Ishikawa (cell line): ENCODE data around the gene DVL3.

Experiments
- CEBPB ChIP-seq: IDR thresholded peaks from 2 replicates; pipeline ENCODE4 v1.6.1; 2012
- CREB1 ChIP-seq: IDR thresholded peaks from 2 replicates; pipeline ENCODE4 v1.6.1; 2012; ENCODE audit warnings: low read depth
- EGR1 ChIP-seq: IDR thresholded peaks from 2 replicates; pipeline ENCODE4 v1.6.1; 2012
- EP300 ChIP-seq: IDR thresholded peaks from 2 replicates; pipeline ENCODE4 v1.6.1; 2012; ENCODE audit warnings: borderline replicate concordance
- FOXM1 ChIP-seq: IDR thresholded peaks from 2 replicates; pipeline ENCODE4 v1.6.1; 2012; ENCODE audit warnings: low read depth, borderline replicate concordance
- NFIC ChIP-seq: IDR thresholded peaks from 2 replicates; pipeline ENCODE4 v1.6.1; 2012
- RAD21 ChIP-seq: IDR thresholded peaks from 2 replicates; pipeline ENCODE4 v1.6.1; 2012; ENCODE audit warnings: low read depth
- TAF1 ChIP-seq: IDR thresholded peaks from 2 replicates; pipeline ENCODE4 v1.6.1; 2012; ENCODE audit warnings: low read depth, mild to moderate bottlenecking
- TCF12 ChIP-seq: IDR thresholded peaks from 2 replicates; pipeline ENCODE4 v1.6.1; 2012; ENCODE audit warnings: low read depth
- TEAD4 ChIP-seq: IDR thresholded peaks from 2 replicates; pipeline ENCODE4 v1.6.1; 2012
- YY1 ChIP-seq: IDR thresholded peaks from 2 replicates; pipeline ENCODE4 v1.6.1; 2012; ENCODE audit warnings: low read depth
- ZBTB7A ChIP-seq: IDR thresholded peaks from 2 replicates; pipeline ENCODE4 v1.6.1; 2012; ENCODE audit warnings: low read depth
- TF ChIP-seq, protein P1 (sequence below): IDR thresholded peaks from 2 replicates; pipeline ENCODE4 v1.6.1; 2012; ENCODE audit warnings: low read depth, mild to moderate bottlenecking
- TF ChIP-seq, protein P2 (sequence below): IDR thresholded peaks from 2 replicates; pipeline ENCODE4 v1.6.1; 2012
- TF ChIP-seq, protein P3 (sequence below): IDR thresholded peaks from 2 replicates; pipeline ENCODE4 v1.6.1; 2012

The DVL3 gene

DNA sequence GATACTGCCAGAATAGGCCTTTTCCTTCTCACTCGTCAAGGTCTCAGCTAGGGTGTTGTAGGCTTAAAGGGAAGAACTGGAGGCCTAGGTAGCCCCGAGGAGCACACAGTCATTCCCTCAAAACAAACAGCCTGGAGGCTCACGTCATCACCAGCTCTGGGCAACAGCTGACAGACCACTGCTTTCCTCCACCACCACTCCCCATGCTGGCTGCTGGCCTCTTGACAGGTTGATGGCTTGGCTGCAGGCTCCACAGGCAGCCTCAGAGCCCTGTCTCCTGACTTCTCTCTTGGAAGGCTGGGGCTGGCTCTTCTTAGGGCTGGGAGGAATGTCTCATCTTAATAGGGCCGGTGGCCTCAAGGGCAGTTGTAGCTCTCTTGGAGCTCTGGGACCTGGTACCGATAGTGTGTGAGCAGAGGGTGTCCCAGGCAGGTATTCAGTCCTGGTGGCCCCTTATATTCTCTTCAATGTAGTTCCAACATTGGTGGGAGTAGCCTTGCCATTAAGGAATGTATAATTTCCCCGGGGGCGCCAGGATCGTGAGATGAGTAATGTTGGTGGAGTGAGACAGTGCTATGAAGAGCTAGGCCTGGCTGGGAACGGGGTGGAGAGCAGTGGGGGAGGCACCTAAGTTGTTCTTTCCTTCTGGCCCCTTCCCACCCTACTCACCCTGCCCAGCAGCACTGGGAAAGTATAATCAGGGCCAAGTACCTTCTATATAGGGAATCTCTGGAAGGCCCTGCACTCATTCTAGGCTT is 13.4 kb downstream of the DVL3 start:
- TF ChIP-seq, protein P1, sequence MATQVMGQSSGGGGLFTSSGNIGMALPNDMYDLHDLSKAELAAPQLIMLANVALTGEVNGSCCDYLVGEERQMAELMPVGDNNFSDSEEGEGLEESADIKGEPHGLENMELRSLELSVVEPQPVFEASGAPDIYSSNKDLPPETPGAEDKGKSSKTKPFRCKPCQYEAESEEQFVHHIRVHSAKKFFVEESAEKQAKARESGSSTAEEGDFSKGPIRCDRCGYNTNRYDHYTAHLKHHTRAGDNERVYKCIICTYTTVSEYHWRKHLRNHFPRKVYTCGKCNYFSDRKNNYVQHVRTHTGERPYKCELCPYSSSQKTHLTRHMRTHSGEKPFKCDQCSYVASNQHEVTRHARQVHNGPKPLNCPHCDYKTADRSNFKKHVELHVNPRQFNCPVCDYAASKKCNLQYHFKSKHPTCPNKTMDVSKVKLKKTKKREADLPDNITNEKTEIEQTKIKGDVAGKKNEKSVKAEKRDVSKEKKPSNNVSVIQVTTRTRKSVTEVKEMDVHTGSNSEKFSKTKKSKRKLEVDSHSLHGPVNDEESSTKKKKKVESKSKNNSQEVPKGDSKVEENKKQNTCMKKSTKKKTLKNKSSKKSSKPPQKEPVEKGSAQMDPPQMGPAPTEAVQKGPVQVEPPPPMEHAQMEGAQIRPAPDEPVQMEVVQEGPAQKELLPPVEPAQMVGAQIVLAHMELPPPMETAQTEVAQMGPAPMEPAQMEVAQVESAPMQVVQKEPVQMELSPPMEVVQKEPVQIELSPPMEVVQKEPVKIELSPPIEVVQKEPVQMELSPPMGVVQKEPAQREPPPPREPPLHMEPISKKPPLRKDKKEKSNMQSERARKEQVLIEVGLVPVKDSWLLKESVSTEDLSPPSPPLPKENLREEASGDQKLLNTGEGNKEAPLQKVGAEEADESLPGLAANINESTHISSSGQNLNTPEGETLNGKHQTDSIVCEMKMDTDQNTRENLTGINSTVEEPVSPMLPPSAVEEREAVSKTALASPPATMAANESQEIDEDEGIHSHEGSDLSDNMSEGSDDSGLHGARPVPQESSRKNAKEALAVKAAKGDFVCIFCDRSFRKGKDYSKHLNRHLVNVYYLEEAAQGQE = no peak
- TF ChIP-seq, protein P2, sequence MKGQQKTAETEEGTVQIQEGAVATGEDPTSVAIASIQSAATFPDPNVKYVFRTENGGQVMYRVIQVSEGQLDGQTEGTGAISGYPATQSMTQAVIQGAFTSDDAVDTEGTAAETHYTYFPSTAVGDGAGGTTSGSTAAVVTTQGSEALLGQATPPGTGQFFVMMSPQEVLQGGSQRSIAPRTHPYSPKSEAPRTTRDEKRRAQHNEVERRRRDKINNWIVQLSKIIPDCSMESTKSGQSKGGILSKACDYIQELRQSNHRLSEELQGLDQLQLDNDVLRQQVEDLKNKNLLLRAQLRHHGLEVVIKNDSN = no peak
- TF ChIP-seq TAF1 = no peak
- no peak for TF ChIP-seq TCF12
- no peak for TF ChIP-seq FOXM1
- TF ChIP-seq EGR1 = no peak
- no peak for TF ChIP-seq CEBPB
- TF ChIP-seq TEAD4 = no peak
- TF ChIP-seq YY1 = no peak
- TF ChIP-seq CREB1 = no peak
- no peak for TF ChIP-seq RAD21

DNA sequence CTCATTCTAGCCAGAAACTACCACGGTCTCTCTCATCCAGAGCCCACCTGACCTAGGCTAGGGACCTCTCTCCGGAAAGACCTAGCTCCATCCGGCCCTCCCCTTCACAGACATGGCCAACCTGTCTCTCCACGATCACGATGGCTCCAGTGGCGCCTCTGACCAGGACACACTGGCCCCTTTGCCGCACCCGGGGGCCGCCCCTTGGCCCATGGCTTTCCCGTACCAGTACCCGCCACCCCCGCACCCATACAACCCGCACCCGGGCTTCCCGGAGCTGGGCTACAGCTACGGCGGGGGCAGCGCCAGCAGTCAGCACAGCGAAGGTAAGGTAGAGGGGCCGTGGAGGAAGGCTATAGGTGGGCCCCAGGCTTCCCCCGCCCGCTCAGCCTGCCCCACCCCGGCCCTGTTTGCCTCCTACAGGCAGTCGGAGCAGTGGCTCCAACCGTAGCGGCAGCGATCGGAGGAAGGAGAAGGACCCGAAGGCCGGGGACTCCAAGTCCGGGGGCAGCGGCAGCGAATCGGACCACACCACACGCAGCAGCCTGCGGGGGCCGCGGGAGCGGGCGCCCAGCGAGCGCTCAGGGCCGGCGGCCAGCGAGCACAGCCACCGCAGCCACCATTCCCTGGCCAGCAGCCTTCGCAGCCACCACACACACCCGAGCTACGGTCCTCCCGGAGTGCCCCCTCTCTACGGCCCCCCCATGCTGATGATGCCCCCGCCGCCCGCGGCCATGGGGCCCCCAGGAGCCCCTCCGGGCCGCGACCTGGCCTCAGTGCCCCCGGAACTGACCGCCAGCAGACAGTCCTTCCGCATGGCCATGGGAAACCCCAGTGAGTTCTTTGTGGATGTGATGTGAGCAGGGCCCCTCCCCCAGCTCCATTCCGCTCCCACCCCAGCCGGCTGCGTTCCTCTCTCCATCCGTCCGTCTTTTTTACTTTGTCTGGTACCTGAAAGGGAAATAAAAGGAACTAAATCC is 15.0 kb downstream of the DVL3 start:
- no peak for TF ChIP-seq TEAD4
- no peak for TF ChIP-seq CEBPB
- TF ChIP-seq, protein P3, sequence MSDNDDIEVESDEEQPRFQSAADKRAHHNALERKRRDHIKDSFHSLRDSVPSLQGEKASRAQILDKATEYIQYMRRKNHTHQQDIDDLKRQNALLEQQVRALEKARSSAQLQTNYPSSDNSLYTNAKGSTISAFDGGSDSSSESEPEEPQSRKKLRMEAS = no peak
- TF ChIP-seq ZBTB7A = no peak
- TF ChIP-seq NFIC = no peak
- no peak for TF ChIP-seq CREB1

DNA sequence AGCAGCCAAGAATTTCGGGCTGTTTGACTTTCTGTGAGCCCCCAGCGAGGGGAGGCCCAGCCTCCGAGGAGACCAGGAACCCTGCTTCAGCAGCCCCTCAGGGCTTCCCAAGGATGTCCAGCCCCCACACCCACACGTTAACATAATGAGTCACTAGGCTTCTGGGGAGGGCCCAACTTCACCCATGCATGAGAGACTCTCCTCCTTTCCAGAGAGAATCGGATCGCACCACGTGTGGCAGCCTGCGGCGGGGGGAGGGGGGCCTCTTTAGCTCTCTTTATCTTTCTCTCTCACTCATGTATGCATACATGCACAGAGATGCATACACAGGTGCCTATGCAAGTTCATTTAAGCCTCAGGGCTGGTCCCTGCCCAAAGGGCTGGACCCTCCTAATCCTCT is 16.4 kb downstream of the DVL3 start:
- TF ChIP-seq, protein P3 = peak; percentile 57
- TF ChIP-seq, protein P2 = peak; percentile 60
- TF ChIP-seq ZBTB7A (peak; percentile 56; the same call in 1 of the 2 replicates), NFIC (no peak)

DNA sequence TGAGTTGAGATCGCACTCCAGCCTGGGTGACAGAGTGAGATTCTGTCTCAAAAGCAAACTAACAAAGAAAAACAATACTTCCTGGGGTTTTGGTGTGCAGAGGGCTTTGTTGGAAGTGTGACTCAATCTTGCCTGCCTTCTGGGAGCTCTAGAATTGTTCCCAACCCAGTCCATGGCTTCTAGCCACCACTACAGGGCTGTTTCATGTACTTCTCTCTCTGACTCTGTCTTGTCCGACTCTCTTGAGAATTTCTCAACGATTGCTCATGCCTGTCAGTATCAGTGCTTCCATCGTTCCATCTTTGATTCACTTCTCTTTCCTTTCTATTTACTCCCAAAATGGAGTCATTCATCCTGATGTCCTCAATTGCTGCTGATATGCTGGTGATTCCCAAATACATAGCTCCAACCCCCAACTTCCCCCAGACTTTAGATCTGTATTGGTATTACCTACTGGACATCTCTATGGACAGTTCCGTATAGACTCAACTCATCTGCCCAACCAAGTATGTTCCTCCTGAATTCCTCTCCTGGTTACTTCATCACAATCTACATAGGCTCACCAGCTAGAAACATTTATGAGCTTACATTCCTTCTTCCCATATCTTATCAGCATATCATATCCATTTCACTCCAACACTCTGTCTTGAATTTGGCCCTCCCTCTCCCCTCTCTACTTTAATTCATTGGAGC is 17.6 kb downstream of the DVL3 start:
- TF ChIP-seq TEAD4 (no peak), TCF12 (no peak), EP300 (no peak), CEBPB (no peak), YY1 (no peak), NFIC (no peak), CREB1 (no peak), ZBTB7A (no peak), TAF1 (no peak), FOXM1 (no peak), RAD21 (no peak), EGR1 (no peak)
- TF ChIP-seq, protein P1 = no peak
- TF ChIP-seq, protein P3 = no peak
- TF ChIP-seq, protein P2 = no peak

DNA sequence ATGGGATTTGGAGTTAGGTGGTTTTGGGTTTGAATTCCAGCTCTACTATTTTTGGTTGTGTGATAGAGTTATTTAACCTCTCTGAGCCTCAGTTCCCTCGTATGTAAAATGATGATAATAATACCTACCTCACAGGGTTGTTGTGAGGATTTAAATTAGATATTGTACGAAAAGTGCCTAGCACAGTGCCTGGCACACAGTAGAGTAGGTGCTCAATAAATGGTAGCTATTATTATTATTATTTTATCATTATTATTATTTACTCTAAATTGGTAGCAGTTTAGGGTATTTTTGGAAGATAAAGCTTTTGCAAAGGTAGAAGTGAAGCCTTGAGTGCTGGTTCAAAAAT is 18.2 kb downstream of the DVL3 start:
- no peak for TF ChIP-seq ZBTB7A
- no peak for TF ChIP-seq RAD21
- no peak for TF ChIP-seq FOXM1
- TF ChIP-seq, protein P3 = no peak
- no peak for TF ChIP-seq CREB1
- TF ChIP-seq TAF1 = no peak
- TF ChIP-seq TEAD4 = no peak
- TF ChIP-seq, protein P2 = no peak
- no peak for TF ChIP-seq CEBPB
- no peak for TF ChIP-seq TCF12
- TF ChIP-seq YY1 = no peak
- TF ChIP-seq EP300 = no peak
- TF ChIP-seq EGR1 = no peak
- no peak for TF ChIP-seq NFIC
- TF ChIP-seq, protein P1 = no peak
